ENCODE results near the gene CALD1. TPM values are rescaled to one million over a fixed set of nuclear protein-coding genes. Genes with fewer than 3 reads are reported as not detected.
A peak's percentile ranks its signal among the peaks of the same experiment; 100 is the strongest.

CALD1 gene
- total RNA-seq, 1 experiment from 2014 or later: 147 TPM

DNA sequence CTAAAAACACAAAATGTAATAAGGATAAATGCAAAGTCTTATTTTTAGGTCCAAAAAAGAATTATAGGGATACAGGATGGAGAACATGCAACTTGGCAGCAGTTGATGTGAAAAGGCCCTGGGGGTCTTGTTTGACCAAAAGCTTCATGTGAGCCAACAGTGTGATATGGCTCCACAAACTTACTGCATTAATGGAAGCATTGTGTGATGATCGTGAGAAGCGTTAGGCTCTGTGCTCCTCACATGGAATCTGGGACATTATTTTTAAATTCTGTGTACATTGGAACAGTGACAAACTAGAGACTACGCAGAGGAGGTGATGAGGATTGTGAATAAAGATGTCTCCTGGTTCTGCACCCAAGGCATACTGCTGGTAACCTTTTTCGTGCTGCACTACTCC, 39.1 kb upstream of the CALD1 start:
- no peaks in the 10 kb centered on the region for H3K9me3 Mint-ChIP-seq
- peaks cover 33% of the 10 kb centered on the region for H3K4me1 Mint-ChIP-seq

DNA sequence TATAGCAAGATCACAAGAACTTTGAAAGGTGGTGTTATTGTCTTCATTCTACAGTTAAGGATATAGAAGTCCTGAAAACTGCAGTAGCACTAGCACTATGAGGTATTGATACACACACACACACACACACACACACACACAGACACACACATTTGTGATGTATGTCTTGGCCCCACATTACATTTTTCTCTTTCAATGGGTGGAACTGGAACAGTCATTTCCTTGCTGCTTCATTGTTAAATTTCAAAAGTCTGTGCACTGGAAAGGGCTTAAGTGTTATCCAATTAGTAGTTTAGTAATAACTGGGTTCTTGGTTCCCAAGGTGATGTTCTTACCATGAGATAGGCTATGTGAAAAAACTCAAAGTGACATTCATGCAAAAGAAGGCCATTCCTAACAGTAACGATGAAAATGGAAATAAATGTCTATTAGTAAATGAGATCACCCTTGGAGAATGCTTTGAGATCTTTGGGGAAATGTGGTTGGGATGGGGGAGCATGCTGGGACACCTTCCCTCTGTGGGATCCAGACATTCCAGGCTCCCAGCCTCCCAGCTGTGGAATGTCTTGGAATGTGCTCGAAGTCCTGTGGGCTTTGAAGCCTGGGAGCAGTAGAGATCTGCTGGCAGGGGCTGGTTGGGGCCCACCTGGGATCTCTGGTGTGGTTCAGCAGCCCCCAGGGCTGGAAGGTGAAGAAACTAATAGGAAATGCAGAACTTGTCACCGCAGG, 37.4 kb upstream of the CALD1 start:
- ATAC-seq: peak; percentile 95

More for the DNA sequence above, 39.1 kb upstream of the CALD1 start:
- ChIA-PET POLR2A (no interaction called here), CTCF (interaction anchor here (1.0 kb wide), 1 partner anchor 10 kb away, joined by 3 read pairs; no protein-coding TSS in a partner anchor)
- no peak overlapping the region for H3K4me3 Mint-ChIP-seq
- no peaks in the 10 kb centered on the region for H3K36me3 Mint-ChIP-seq
- ATAC-seq (no peak), DNase-seq (ENCODE audit: low spot score) (no peak)
- H3K27me3 Mint-ChIP-seq (ENCODE audit: low read depth): no peaks in the 10 kb centered on the region
- TF ChIP-seq FOXJ3 (CRISPR knock-in tag; IDR thresholded peaks at IDR 0.05; ENCODE audit: borderline replicate concordance) (no peak), ZNF232 (CRISPR knock-in tag; IDR thresholded peaks at IDR 0.05) (no peak), OVOL2 (CRISPR knock-in tag; IDR thresholded peaks at IDR 0.05; ENCODE audit: borderline replicate concordance) (no peak), ESRRA (CRISPR knock-in tag; IDR thresholded peaks at IDR 0.05; ENCODE audit: borderline replicate concordance) (no peak), ZNF671 (CRISPR knock-in tag; IDR thresholded peaks at IDR 0.05) (no peak), ZBTB21 (CRISPR knock-in tag; IDR thresholded peaks at IDR 0.05; ENCODE audit: borderline replicate concordance) (no peak), SMAD3 (CRISPR knock-in tag; IDR thresholded peaks at IDR 0.05; ENCODE audit: borderline replicate concordance) (no peak), NR3C1 (CRISPR knock-in tag; conservative IDR thresholded peaks at IDR 0.05; ENCODE audit: low read depth) (no peak)
- TF ChIP-seq, protein P1, sequence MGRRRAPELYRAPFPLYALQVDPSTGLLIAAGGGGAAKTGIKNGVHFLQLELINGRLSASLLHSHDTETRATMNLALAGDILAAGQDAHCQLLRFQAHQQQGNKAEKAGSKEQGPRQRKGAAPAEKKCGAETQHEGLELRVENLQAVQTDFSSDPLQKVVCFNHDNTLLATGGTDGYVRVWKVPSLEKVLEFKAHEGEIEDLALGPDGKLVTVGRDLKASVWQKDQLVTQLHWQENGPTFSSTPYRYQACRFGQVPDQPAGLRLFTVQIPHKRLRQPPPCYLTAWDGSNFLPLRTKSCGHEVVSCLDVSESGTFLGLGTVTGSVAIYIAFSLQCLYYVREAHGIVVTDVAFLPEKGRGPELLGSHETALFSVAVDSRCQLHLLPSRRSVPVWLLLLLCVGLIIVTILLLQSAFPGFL (CRISPR knock-in tag; IDR thresholded peaks at IDR 0.05; ENCODE audit: borderline replicate concordance): no peak
- H3K27ac Mint-ChIP-seq: no peak overlapping the region

DNA sequence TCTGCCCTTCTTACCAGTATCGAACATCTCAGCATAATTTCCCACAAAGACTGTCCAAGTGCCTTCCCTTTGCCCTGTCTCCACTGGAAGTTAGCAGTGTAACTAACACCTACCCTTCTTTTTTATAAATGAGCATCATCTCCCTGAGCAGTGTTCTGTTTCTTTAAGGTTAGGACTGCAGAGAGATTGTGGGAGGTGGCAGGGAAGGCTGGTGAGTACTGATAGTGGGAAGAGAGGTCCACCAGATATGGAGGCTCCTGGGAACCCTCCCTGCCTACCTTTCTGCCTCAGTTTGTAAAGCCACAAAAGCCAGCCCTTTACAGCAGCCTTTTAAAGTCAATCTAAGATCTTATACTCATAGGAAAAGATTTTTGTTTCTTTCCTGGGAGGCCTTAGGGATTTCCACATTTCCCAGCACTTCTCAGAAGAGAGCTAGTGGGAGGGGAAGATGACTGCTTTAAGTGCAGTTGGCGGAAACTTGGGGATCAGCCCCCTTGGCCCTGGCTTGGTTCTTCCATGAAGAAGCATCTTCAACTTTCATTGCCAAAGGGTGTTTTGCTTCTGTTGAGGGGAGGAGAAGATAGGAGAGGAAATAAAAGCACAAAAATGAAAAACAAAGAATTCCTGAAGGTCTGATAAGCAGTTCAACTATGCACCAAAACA, 36.6 kb upstream of the CALD1 start:
- ATAC-seq: no peak; the same call in 1 of the 2 replicates
- POLR2A ChIA-PET: no interaction called here
- H3K4me3 Mint-ChIP-seq: no peak overlapping the region
- TF ChIP-seq, protein P2, sequence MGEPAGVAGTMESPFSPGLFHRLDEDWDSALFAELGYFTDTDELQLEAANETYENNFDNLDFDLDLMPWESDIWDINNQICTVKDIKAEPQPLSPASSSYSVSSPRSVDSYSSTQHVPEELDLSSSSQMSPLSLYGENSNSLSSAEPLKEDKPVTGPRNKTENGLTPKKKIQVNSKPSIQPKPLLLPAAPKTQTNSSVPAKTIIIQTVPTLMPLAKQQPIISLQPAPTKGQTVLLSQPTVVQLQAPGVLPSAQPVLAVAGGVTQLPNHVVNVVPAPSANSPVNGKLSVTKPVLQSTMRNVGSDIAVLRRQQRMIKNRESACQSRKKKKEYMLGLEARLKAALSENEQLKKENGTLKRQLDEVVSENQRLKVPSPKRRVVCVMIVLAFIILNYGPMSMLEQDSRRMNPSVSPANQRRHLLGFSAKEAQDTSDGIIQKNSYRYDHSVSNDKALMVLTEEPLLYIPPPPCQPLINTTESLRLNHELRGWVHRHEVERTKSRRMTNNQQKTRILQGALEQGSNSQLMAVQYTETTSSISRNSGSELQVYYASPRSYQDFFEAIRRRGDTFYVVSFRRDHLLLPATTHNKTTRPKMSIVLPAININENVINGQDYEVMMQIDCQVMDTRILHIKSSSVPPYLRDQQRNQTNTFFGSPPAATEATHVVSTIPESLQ (CRISPR knock-in tag; IDR thresholded peaks at IDR 0.05): no peak
- TF ChIP-seq NR3C1 (CRISPR knock-in tag; conservative IDR thresholded peaks at IDR 0.05; ENCODE audit: low read depth) (no peak), EMX1 (CRISPR knock-in tag; IDR thresholded peaks at IDR 0.05) (no peak), SMAD3 (CRISPR knock-in tag; IDR thresholded peaks at IDR 0.05; ENCODE audit: borderline replicate concordance) (no peak), KAT7 (CRISPR knock-in tag; IDR thresholded peaks at IDR 0.05; ENCODE audit: borderline replicate concordance) (no peak), ETV6 (CRISPR knock-in tag; IDR thresholded peaks at IDR 0.05) (no peak)
- TF ChIP-seq, protein P3, sequence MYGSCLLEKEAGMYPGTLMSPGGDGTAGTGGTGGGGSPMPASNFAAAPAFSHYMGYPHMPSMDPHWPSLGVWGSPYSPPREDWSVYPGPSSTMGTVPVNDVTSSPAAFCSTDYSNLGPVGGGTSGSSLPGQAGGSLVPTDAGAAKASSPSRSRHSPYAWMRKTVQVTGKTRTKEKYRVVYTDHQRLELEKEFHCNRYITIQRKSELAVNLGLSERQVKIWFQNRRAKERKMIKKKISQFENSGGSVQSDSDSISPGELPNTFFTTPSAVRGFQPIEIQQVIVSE (CRISPR knock-in tag; IDR thresholded peaks at IDR 0.05; ENCODE audit: borderline replicate concordance): no peak
- TF ChIP-seq, protein P4, sequence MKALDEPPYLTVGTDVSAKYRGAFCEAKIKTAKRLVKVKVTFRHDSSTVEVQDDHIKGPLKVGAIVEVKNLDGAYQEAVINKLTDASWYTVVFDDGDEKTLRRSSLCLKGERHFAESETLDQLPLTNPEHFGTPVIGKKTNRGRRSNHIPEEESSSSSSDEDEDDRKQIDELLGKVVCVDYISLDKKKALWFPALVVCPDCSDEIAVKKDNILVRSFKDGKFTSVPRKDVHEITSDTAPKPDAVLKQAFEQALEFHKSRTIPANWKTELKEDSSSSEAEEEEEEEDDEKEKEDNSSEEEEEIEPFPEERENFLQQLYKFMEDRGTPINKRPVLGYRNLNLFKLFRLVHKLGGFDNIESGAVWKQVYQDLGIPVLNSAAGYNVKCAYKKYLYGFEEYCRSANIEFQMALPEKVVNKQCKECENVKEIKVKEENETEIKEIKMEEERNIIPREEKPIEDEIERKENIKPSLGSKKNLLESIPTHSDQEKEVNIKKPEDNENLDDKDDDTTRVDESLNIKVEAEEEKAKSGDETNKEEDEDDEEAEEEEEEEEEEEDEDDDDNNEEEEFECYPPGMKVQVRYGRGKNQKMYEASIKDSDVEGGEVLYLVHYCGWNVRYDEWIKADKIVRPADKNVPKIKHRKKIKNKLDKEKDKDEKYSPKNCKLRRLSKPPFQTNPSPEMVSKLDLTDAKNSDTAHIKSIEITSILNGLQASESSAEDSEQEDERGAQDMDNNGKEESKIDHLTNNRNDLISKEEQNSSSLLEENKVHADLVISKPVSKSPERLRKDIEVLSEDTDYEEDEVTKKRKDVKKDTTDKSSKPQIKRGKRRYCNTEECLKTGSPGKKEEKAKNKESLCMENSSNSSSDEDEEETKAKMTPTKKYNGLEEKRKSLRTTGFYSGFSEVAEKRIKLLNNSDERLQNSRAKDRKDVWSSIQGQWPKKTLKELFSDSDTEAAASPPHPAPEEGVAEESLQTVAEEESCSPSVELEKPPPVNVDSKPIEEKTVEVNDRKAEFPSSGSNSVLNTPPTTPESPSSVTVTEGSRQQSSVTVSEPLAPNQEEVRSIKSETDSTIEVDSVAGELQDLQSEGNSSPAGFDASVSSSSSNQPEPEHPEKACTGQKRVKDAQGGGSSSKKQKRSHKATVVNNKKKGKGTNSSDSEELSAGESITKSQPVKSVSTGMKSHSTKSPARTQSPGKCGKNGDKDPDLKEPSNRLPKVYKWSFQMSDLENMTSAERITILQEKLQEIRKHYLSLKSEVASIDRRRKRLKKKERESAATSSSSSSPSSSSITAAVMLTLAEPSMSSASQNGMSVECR (CRISPR knock-in tag; IDR thresholded peaks at IDR 0.05; ENCODE audit: borderline replicate concordance): no peak
- TF ChIP-seq, protein P5, sequence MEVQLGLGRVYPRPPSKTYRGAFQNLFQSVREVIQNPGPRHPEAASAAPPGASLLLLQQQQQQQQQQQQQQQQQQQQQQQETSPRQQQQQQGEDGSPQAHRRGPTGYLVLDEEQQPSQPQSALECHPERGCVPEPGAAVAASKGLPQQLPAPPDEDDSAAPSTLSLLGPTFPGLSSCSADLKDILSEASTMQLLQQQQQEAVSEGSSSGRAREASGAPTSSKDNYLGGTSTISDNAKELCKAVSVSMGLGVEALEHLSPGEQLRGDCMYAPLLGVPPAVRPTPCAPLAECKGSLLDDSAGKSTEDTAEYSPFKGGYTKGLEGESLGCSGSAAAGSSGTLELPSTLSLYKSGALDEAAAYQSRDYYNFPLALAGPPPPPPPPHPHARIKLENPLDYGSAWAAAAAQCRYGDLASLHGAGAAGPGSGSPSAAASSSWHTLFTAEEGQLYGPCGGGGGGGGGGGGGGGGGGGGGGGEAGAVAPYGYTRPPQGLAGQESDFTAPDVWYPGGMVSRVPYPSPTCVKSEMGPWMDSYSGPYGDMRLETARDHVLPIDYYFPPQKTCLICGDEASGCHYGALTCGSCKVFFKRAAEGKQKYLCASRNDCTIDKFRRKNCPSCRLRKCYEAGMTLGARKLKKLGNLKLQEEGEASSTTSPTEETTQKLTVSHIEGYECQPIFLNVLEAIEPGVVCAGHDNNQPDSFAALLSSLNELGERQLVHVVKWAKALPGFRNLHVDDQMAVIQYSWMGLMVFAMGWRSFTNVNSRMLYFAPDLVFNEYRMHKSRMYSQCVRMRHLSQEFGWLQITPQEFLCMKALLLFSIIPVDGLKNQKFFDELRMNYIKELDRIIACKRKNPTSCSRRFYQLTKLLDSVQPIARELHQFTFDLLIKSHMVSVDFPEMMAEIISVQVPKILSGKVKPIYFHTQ (CRISPR knock-in tag; IDR thresholded peaks at IDR 0.05): no peak

More for the DNA sequence above, 37.4 kb upstream of the CALD1 start:
- H3K36me3 Mint-ChIP-seq: no peaks in the 10 kb centered on the region
- TF ChIP-seq FOXJ3 (CRISPR knock-in tag; IDR thresholded peaks at IDR 0.05; ENCODE audit: borderline replicate concordance): no peak
- TF ChIP-seq SOX15 (CRISPR knock-in tag; IDR thresholded peaks at IDR 0.05): 0 out of 2 replicates have a peak, but pooled peaks have one; percentile 39
- peak; percentile 21; the same call in 1 of the 2 replicates for TF ChIP-seq ZNF423 (CRISPR knock-in tag; IDR thresholded peaks at IDR 0.05)
- TF ChIP-seq GABPB1 (CRISPR knock-in tag; IDR thresholded peaks at IDR 0.05): no peak
- peaks cover 33% of the 10 kb centered on the region for H3K4me1 Mint-ChIP-seq
- H3K27me3 Mint-ChIP-seq (ENCODE audit: low read depth): no peaks in the 10 kb centered on the region
- no peak overlapping the region for H3K4me3 Mint-ChIP-seq
- peak overlapping the region; percentile 79; the same call in 1 of the 2 replicates for H3K27ac Mint-ChIP-seq
- POLR2A ChIA-PET: no interaction called here
- CTCF ChIA-PET: interaction anchor here (3.3 kb wide), 1 partner anchor 19 kb away, joined by 27 read pairs; no protein-coding TSS in a partner anchor
- DNase-seq (ENCODE audit: low spot score): peak; percentile 62
- no peaks in the 10 kb centered on the region for H3K9me3 Mint-ChIP-seq

More for the DNA sequence above, 36.6 kb upstream of the CALD1 start:
- Mint-ChIP-seq H3K4me1 (peaks cover 33% of the 10 kb centered on the region), H3K27ac (0 out of 2 replicates have a peak overlapping the region, but pooled peaks have one; percentile 33), H3K36me3 (no peaks in the 10 kb centered on the region), H3K9me3 (no peaks in the 10 kb centered on the region), H3K27me3 (ENCODE audit: low read depth) (no peaks in the 10 kb centered on the region)
- no peak for DNase-seq (ENCODE audit: low spot score)
- CTCF ChIA-PET: interaction anchor here (3.3 kb wide), 1 partner anchor 20 kb away, joined by 27 read pairs; no protein-coding TSS in a partner anchor

Data from WTC11 (cell line).